Bronchial epithelial cell (primary cell): ENCODE results near the gene KLC1. TPM values are rescaled to one million over a fixed set of nuclear protein-coding genes. Genes with fewer than 3 reads are reported as not detected.
"Not testable (repeated sequence)": the region's sequence is repeated elsewhere in the genome, so short reads cannot be mapped to it uniquely, and the experiment has no call there.

Experiments used
- DNase-seq: peaks from one replicate; pipeline ENCODE4 v3.0.0-alpha.2; 2010; ENCODE audit warnings: low read depth
- FAIRE-seq: peaks from 2 replicates; lab custom pipeline; 2011; peaks lifted over from hg19 to GRCh38; lab: Jason Lieb, UNC
- H3K27me3 ChIP-seq: 2 replicates; pipeline ENCODE4 v1.5.1; 2011; ENCODE audit warnings: low read length; ENCODE audit not compliant: control insufficient read depth, insufficient read depth
- H3K36me3 ChIP-seq: 2 replicates; pipeline ENCODE4 v1.5.1; 2011; ENCODE audit warnings: low read length; ENCODE audit not compliant: control insufficient read depth, insufficient read depth
- H3K4me3 ChIP-seq: 2 replicates; pipeline ENCODE4 v1.5.1; 2011; ENCODE audit warnings: mild to moderate bottlenecking, low read depth, low read length, control low read depth
- total RNA-seq: library from RNA; depleted of rRNA; stranded (reverse); fragments of >200 nt; gene quantifications from 2 replicates; pipeline ENCODE4 v1.2.1, GENCODE V29; 2014
- TF ChIP-seq, protein P1 (sequence below): IDR thresholded peaks from 2 replicates; pipeline ENCODE4 v1.5.1; 2011; ENCODE audit warnings: mild to moderate bottlenecking, moderate library complexity, low read length, control low read depth, inconsistent platforms; ENCODE audit not compliant: insufficient read depth, severe bottlenecking

Gene KLC1
- total RNA-seq, 1 donor from 2014 or later: 249 TPM

DNA sequence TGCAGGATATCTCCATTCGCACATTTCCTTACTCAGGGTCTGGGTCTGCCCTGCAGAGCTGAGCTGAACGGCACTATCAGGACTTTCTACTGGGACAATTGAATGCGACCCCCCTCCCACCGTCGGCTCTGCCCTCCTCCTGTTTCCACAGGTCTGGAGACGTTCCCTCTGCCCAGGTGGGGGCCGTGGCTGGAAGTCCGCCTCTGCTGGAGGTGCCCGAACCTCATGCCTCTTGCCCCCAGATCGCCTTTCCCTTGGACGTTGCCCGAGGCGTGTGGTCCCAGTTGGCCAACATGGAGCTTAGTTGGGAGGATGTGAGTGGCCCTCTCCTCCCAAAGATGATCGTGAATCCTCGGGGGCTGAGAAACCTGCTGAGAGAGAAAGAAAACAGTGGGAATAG lies 21.2 kb upstream of the KLC1 start:
- no peaks in the 10 kb centered on the region for H3K36me3 ChIP-seq
- TF ChIP-seq, protein P1, sequence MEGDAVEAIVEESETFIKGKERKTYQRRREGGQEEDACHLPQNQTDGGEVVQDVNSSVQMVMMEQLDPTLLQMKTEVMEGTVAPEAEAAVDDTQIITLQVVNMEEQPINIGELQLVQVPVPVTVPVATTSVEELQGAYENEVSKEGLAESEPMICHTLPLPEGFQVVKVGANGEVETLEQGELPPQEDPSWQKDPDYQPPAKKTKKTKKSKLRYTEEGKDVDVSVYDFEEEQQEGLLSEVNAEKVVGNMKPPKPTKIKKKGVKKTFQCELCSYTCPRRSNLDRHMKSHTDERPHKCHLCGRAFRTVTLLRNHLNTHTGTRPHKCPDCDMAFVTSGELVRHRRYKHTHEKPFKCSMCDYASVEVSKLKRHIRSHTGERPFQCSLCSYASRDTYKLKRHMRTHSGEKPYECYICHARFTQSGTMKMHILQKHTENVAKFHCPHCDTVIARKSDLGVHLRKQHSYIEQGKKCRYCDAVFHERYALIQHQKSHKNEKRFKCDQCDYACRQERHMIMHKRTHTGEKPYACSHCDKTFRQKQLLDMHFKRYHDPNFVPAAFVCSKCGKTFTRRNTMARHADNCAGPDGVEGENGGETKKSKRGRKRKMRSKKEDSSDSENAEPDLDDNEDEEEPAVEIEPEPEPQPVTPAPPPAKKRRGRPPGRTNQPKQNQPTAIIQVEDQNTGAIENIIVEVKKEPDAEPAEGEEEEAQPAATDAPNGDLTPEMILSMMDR: no peak
- H3K4me3 ChIP-seq: no peak overlapping the region
- H3K27me3 ChIP-seq: no peaks in the 10 kb centered on the region
- FAIRE-seq: no peak
- DNase-seq: no peak

DNA sequence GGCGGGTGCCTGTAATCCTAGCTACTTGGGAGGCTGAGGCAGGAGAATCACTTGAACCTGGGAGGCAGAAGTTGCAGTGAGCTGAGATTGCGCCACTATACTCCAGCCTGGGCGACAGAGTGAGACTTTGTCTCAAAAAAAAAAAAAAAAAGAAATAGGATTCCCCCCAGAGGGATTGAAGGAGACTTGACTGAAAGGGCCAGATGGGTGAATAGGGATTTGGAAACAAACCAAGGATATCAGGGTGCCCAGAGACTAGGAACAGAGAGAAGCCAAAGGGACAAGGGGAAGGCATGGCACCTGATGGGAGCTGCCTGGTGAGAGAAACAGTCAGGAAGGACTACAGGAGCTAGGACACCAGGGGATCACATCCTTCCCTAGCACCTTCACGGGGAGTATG lies 19.9 kb upstream of the KLC1 start:
- not testable (repeated sequence) for H3K27me3 ChIP-seq, H3K36me3 ChIP-seq, FAIRE-seq, DNase-seq, H3K4me3 ChIP-seq

DNA sequence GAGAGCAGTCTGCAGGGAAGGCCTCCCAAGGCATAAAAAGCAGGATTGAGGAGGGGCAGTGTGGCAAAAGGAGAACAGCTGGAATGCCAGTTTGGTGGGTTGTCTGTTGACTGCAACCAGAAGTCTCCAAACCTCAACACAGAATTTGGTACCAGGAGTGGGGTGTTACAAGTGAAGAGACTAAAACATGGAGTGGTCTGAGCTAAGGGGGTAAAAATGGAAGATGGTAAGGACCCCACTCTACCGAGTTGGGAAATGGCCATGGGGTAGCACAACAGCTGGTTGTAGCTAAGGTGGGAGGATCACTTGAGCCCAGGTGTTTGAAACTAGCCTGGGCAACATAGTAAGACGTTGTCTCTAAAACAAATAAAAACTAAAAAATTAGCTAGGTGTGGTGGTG lies 17.8 kb upstream of the KLC1 start:
- Histone ChIP-seq H3K27me3 (no peaks in the 10 kb centered on the region), H3K4me3 (no peak overlapping the region), H3K36me3 (no peaks in the 10 kb centered on the region)
- no peak for DNase-seq
- FAIRE-seq: no peak
- TF ChIP-seq, protein P1: no peak

DNA sequence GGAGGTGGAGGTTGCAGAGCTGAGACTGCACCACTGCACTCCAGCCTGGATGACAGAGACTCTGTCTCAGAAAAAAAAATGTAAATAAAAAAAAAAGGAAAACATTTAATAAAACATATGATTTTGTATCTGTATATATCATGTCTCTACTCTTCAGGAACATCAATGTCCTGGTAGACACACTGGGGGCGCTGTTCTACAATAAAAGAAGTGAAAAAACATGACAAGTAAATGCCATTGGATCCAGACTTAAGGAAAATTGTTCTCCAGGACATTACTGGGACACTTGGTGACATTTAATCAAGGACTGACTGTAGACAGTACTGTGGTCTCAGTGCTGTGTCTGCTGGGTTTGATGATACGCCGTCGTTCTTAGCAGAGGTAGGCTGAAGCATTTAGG lies 15.5 kb upstream of the KLC1 start:
- FAIRE-seq (no peak), DNase-seq (no peak)
- TF ChIP-seq, protein P1: no peak

DNA sequence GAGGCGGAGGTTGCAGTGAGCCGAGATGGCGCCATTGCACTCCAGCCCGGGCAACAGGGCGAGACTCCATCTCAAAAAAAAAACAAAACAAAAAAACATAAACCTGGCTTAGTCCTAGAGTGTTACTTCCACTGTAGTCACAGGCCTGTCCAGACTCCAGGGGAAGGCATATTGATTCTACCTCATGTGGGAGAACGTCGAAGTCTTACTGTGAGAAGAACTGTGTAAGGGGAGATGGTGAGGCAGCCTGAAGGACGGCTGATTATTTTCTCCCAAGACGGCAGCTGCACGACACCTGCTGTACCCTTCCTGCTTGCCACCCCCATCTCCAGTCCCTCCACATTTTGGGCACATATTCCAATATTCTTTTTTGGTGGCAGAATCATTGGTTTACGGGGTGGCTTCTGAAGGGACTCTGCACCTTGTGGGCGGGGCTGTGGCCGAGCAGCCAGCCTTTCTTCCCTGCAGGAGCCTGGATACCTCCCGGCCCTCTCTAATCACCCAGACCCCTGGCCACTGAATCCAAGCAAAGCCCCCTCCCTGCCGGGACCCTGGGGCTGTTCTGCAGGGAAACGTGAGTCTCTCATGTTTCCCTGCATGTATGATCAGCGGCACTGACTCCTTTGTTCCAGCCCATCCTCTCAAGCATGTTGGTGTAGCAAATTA lies 12.2 kb upstream of the KLC1 start:
- TF ChIP-seq, protein P1: no peak
- Histone ChIP-seq H3K36me3 (no peaks in the 10 kb centered on the region), H3K27me3 (no peaks in the 10 kb centered on the region), H3K4me3 (no peak overlapping the region)
- no peak for FAIRE-seq
- DNase-seq: no peak

More for the DNA sequence above, 15.5 kb upstream of the KLC1 start:
- Histone ChIP-seq H3K4me3 (no peak overlapping the region), H3K27me3 (no peaks in the 10 kb centered on the region), H3K36me3 (no peaks in the 10 kb centered on the region)

DNA sequence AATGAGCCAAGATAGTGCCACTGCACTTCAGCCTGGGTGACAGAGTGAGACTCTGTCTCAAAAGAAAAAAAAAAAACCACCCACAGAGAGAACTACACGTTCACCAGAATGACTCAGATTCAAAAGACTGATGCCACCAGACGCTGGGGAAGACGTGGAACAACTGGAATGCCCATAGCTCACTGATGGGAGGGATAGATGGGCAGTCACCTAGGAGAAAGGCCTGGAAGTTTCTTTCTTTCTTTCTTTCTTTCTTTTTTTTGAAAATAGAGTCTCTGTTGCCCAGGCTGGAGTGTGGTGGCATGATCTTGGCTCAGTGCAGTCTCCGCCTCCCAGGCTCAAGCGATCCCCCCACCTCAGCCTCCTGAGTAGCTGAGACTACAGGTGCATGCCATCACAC lies 10.0 kb upstream of the KLC1 start:
- no peak for FAIRE-seq
- TF ChIP-seq, protein P1: no peak
- no peaks in the 10 kb centered on the region for H3K36me3 ChIP-seq
- H3K4me3 ChIP-seq: no peak overlapping the region
- no peaks in the 10 kb centered on the region for H3K27me3 ChIP-seq
- peak; percentile 42 for DNase-seq
